Measurements from ENCODE around the gene AKR1B15. TPM values are rescaled to one million over a fixed set of nuclear protein-coding genes. Genes with fewer than 3 reads are reported as not detected.
"Not testable (repeated sequence)": the region's sequence is repeated elsewhere in the genome, so short reads cannot be mapped to it uniquely, and the experiment has no call there.

The AKR1B15 gene
- total RNA-seq, result 0.35 TPM in 1 of 2 replicates, not detected in the other

GRCh38 chr7:134548877-134549276, at the start of gene AKR1B15:
Gene AKR1B15, plus strand, starts transcription at chr7:134549110. Its CDS starts 15,510 bp downstream, at chr7:134564620.
- DNase-seq (ENCODE audit: low read depth), result peak; percentile 16

GRCh38 chr7:134500406-134500805, 48.5 kb upstream of the AKR1B15 start:
- DNase-seq (ENCODE audit: low read depth), result no peak

- DNase-seq (ENCODE audit: low read depth), result no peak
Measured at GRCh38 chr7:134500982-134501381, 47.9 kb upstream of the AKR1B15 start.

GRCh38 chr7:134502463-134503371, 46.2 kb upstream of the AKR1B15 start:
- peak; percentile 50 for DNase-seq (ENCODE audit: low read depth)

GRCh38 chr7:134504660-134505164, 44.2 kb upstream of the AKR1B15 start:
- peak; percentile 33 for DNase-seq (ENCODE audit: low read depth)

DNA sequence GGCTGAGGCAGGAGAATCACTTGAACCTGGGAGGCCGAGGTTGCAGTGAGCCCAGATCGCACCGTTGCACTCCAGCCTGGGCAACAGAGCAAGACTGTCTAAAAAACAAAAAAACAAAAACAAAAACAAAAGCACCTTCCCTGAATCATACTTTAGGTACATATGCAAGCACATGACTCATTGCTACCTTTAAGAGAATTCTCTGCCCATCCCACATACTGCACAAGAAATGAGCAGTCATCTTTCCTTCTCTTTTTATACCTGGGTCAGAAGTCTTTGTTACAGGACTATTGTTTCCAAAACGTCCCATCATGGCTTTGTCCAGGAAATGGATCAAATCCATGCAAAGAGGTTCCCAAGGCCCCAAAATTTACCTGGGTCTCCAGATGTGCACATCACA, 43.1 kb upstream of the AKR1B15 start:
- DNase-seq (ENCODE audit: low read depth), result peak; percentile 26

DNA sequence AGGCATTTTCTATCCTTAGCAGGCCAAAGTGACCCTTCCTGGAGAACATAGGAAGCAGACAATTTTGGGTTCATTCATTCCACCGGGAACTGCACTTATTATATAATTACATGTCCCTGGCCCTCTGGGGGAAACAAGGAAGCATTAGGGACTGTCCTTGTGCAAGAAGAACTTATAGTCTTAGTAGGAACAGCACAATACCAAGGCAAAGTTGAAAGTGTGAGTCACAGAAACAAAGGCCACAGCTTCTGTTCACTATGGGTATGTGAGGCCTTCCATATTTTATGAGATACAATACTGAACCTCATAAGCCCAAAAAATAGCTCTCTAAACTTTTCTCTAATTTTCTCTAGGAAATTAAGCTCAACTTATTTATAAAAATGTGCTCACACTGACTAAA, 39.9 kb upstream of the AKR1B15 start:
- DNase-seq (ENCODE audit: low read depth), result no peak

- no peak for DNase-seq (ENCODE audit: low read depth)
Measured at GRCh38 chr7:134510646-134511045, 38.3 kb upstream of the AKR1B15 start.

GRCh38 chr7:134512271-134512670, 36.6 kb upstream of the AKR1B15 start:
- DNase-seq (ENCODE audit: low read depth), result no peak

DNA sequence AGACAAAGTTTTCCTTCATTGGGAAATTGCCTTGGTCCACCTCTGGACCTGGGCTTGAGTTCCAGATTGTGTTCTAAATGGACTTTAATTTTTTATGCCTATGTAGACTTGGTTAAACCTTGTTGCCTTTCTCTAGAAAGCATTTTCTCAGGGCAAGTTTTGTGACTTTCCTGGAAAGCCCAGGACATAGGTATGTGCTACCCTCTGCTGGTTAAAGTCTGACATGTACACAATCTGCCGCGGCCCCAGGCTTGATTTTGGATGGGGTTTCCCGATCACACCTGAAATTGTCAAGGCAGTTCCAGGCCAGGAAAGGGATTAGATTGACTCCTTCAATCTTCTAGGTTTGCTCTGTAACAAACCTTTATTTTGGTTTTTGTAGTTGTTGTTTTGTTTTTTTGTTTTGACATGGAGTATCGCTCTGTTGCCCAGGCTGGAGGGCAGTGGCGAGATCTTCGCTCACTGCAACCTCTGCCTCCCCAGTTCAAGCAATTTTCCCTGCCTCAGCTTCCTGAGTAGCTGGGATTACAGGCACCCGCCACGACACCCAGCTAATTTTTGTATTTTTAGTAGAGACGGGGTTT, 35.6 kb upstream of the AKR1B15 start:
- peak; percentile 50 for DNase-seq (ENCODE audit: low read depth)

- DNase-seq (ENCODE audit: low read depth), result no peak
Measured at GRCh38 chr7:134514106-134514505, 34.8 kb upstream of the AKR1B15 start.

DNA sequence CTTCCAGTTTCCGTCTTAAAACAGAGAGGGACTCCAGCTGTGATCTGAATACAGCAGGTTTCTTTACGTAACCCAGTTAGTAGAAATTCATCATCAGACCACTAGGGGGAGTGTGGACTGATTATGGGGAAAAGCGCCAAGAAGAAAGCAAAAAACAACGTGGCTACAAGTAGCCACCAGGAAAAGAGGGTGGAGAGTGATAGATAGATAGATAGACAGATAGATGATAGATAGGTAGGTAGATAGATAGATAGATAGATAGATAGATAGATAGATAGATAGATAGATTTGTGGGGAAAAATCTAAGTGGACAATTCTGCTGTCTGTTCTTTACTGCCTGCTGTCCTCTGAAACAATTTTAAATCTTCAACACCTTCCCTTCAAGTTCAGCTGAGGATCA, 34.2 kb upstream of the AKR1B15 start:
- DNase-seq (ENCODE audit: low read depth), result peak; percentile 81

- peak; percentile 97 for DNase-seq (ENCODE audit: low read depth)
Measured at GRCh38 chr7:134515569-134516468, 33.1 kb upstream of the AKR1B15 start.

DNA sequence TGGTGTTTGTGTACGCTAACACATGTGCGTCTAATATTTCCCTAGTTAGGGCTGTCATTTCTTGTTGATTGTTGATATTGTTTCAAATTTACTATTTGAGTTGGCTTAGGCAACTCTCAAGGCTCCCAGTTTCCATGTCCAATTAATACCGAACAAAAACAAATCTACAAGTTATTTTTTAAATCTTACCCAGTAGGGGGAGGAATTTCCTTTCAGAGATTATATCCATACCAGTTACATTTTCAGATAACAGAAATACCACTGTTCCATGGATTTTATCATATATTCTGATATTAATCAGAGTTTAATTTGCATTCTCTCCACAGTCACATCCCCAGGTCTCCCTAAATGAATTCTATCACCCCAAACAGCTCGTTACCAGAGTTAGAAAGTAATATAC, 28.8 kb upstream of the AKR1B15 start:
- DNase-seq (ENCODE audit: low read depth), result no peak

DNA sequence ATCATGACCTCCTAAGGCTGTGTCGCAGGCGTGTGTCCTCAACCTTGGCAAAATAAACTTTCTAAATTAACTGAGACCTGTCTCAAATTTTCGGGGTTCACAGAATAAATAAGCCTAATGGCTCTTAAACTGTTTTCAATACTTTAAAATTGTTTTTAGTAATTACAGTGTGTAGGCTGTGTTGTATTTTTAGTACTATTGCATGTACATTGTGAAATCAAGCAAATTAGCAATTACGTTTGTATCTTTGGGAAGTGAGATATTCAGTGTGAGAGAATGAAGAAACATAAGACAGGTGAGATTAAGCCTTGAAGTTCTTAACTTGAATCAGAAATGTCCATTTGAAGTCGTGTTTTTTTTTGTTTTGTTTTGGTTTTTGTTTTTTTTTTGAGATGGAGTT, 26.3 kb upstream of the AKR1B15 start:
- no peak for DNase-seq (ENCODE audit: low read depth)

DNA sequence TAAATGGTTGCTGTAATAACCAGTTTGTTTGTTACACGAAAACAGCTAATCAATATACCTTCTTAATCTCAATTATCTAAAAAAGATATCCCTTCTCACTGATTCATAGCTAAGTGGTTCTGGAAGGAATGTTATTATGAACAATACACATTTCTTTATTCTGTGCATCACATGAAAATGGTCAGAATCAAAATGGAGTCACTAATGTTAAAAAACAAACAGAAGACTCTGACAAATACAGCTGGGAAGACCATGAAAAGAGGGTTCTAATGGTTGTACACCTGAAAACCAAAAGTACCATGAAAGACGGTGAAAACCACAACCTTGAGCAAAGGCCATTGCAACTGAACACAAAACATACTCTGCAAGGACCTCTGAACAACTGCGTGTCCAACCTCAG, 23.5 kb upstream of the AKR1B15 start:
- DNase-seq (ENCODE audit: low read depth), result not testable (repeated sequence)

DNA sequence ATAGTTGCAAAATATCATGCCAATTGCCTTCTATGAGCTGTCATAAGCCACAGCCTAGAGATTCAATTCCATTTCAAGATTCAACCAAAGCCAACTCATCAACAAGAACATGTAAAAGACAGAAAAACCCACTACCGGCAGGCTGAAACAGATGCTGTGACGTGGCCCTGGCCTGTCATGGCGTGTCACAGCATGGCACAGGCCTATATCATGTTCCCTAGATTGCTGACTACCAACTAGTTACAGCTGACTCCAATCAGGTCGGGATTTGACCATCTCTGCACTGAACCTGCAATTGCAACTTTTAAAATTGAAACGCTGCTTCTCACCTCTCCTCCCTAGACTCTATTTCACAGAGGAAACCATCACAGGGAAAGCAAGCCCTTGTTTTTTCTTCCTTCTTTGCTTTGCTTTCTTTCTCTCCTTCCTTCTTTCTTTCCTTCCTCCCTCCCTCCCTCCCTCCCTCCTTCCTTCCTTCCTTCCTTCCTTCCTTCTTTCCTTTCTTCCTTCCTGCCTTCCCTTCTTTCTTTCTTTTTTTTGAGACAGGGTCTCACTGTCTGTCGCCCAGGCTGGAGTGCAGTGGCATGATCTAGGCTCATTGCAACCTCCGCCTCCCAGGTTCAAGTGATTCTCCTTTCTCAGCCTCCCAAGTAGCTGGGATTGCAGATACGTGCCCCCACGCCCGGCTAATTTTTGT, 22.2 kb upstream of the AKR1B15 start:
- DNase-seq (ENCODE audit: low read depth), result not testable (repeated sequence)

DNA sequence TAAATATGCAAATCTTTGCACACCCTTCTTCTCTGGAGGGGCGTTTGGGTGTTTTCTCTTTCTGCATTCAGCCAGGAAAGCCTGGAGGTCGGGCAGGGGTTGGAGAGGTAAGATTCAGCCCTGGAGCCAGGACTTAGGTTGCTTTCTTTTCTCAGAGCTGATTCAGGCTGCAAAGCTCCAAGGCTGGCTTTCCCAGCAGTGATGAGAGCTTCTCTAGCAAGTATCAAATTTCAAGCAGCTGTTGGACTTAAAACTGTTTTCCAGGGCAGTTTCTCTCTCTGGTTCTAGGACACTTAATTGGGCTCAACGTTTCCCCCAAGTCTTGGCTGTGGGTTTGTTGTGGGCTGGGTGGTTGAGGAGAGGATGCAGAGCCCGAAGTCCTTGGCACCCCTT, 20.9 kb upstream of the AKR1B15 start:
- peak; percentile 65 for DNase-seq (ENCODE audit: low read depth)

DNA sequence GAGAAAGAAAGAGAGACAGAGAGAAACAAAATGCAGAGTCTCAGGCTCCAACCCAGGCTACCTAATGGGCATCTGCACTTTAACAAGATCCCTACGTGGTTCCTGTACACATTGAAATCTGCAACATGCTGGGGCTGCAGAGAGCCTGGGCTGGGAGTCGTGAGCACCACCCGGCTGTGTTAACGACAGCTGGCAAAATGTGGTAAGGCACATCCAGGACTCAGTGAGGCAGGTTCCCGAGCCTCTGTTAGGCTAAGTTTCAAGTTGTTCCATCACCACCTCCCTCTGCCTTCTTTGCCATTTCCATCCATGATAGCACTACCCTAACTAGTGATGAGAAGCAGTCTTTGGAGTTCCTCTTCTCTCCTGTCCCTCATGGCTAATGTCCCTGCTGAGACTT, 20.2 kb upstream of the AKR1B15 start:
- no peak for DNase-seq (ENCODE audit: low read depth)

DNA sequence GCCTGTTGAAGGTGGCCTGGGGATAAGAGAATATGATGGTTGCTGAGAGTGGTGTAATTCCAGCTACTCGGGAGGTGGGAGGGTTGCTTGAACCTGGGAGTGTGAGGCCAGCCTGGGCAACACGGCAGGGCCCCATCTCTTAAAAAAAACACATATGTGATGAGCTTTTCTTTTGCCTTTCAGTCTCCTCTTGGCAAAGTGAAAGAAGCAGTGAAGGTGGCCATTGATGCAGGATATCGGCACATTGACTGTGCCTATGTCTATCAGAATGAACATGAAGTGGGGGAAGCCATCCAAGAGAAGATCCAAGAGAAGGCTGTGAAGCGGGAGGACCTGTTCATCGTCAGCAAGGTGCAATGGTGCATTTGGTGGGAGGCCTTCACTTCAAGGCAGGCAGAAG, 18.4 kb upstream of the AKR1B15 start:
- no peak for DNase-seq (ENCODE audit: low read depth)
